ENCODE data around the gene OSBPL8. TPM values are rescaled to one million over a fixed set of nuclear protein-coding genes. Genes with fewer than 3 reads are reported as not detected.
A peak's percentile ranks its signal among the peaks of the same experiment; 100 is the strongest.

The OSBPL8 gene
- total and polyA plus RNA-seq, 2 of the 8 experiments (the other 6 are each of a cell fraction or from before 2014, with no cell fraction given), result 10.9 to 81.1 TPM

DNA sequence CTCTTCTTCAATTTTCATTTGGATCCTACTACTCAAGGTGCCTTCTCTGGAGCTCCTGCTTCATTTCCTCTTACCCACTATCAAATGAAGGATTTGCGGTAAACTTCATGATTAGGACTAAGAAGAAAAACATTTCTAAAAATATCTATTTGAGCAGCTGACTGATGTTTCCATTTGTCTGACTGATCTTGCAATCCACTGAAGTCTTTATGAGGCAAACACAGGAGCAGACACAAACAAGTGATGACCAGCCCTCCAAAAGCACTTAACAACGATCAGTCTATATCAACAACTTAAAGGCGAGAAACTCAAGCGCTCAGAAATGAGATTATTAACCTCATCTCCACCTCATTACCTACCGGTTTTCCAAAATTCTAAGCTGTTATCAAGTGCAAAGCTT, 26.2 kb downstream of the OSBPL8 start:
- H4K91ac ChIP-seq (replicated peaks; ENCODE audit: insufficient read length, low read length), result no peak overlapping the region
- H3K4me3 ChIP-seq (ENCODE audit: extremely low read depth in 1 of 4, insufficient read depth in 2 of 4, low read depth in 3 of 4, low read length in 4 of 4), result no peak overlapping the region
- no peaks in the 10 kb centered on the region for H3K9me3 ChIP-seq (ENCODE audit: insufficient read depth in 2 of 2, low read depth in 1 of 2, low read length in 1 of 2)
- H4K8ac ChIP-seq (ENCODE audit: extremely low read depth, insufficient read depth, low read length), result no peak overlapping the region
- H3K23me2 ChIP-seq (ENCODE audit: low read depth, low read length), result no peaks in the 10 kb centered on the region
- no peak overlapping the region for H3K27ac ChIP-seq (ENCODE audit: low read depth, low read length)
- CTCF ChIA-PET (ENCODE audit: partially characterized antibody), result no interaction called here
- H2AFZ ChIP-seq (ENCODE audit: low read length), result no peak overlapping the region
- no peak overlapping the region for H3K4me2 ChIP-seq (ENCODE audit: insufficient read depth in 1 of 2, low read depth in 2 of 2, low read length in 2 of 2)
- no peak for DNase-seq (ENCODE audit: low read depth in 1 of 2, low spot score in 2 of 2)
- 90% methylated on average over 5 of the region's 5 CpGs; no CpG with 5 or more reads in 1 of the 2 experiments for WGBS, 2 experiments (ENCODE audit: extremely low coverage in 1 of 2, insufficient coverage in 1 of 2, insufficient read length in 1 of 2, insufficient replicate concordance in 2 of 2, low coverage in 1 of 2, low lambda C conversion rate in 2 of 2, missing lambda C conversion rate in 1 of 2)
- no peaks in the 10 kb centered on the region for H3K27me3 ChIP-seq (replicated peaks in 1 of 4; ENCODE audit: control insufficient read depth in 3 of 4, extremely low read depth in 1 of 4, insufficient read depth in 3 of 4, low read length in 3 of 4)
- H2BK20ac ChIP-seq (ENCODE audit: low read length), result no peak overlapping the region
- peaks cover 0 to 3% (median 0%) of the 10 kb centered on the region in 4 experiments; a peak in 1 of 8 replicates for H3K36me3 ChIP-seq (ENCODE audit: control insufficient read depth in 2 of 4, insufficient read depth in 4 of 4, low read length in 3 of 4)
- H2BK12ac ChIP-seq (ENCODE audit: low read depth, low read length), result no peak overlapping the region
- H3K56ac ChIP-seq (replicated peaks; ENCODE audit: insufficient read length, low read depth, low read length), result no peak overlapping the region
- H3K79me1 ChIP-seq (ENCODE audit: low read depth, low read length), result no peaks in the 10 kb centered on the region
- no peaks in the 10 kb centered on the region for H4K20me1 ChIP-seq (replicated peaks in 1 of 2; ENCODE audit: control insufficient read depth in 1 of 2, insufficient read depth in 2 of 2, low read length in 2 of 2)
- no peak overlapping the region for H2BK15ac ChIP-seq (ENCODE audit: low read length)
- H3K4ac ChIP-seq (replicated peaks; ENCODE audit: insufficient read length, low read depth, low read length), result no peak overlapping the region
- no peak overlapping the region for H2BK120ac ChIP-seq (replicated peaks; ENCODE audit: low read depth, low read length)
- no peaks in the 10 kb centered on the region; a peak in 2 of 7 replicates for H3K4me1 ChIP-seq (replicated peaks in 1 of 4; ENCODE audit: control insufficient read depth in 3 of 4, insufficient read depth in 4 of 4, low read length in 3 of 4)
- peak overlapping the region in 1 of 4 experiments; percentile 34; a peak in 1 of 7 replicates for H3K9ac ChIP-seq (replicated peaks in 1 of 4; ENCODE audit: extremely low read depth in 1 of 4, low read depth in 3 of 4, low read length in 3 of 4)
- no peak overlapping the region for H2BK5ac ChIP-seq (ENCODE audit: low read depth, low read length)
- no peak overlapping the region for H2AK5ac ChIP-seq (ENCODE audit: low read depth, low read length)
- POLR2A ChIA-PET (ENCODE audit: partially characterized antibody), result no interaction called here
- no peak overlapping the region for H4K5ac ChIP-seq (ENCODE audit: insufficient read length, low read depth, low read length)
- no peak overlapping the region for H3K23ac ChIP-seq (ENCODE audit: insufficient read length)
- H3K18ac ChIP-seq (ENCODE audit: extremely low read depth, low read length), result no peak overlapping the region
- FAIRE-seq, result peak; percentile 7
- H3K79me2 ChIP-seq (ENCODE audit: control insufficient read depth in 1 of 2, insufficient read depth in 2 of 2, low read length in 2 of 2), result peaks cover 0 to 86% of the 10 kb centered on the region in 2 experiments; a peak in 3 of 4 replicates
- H3K14ac ChIP-seq (ENCODE audit: insufficient read length), result no peak overlapping the region

All from H1 (cell line).